Lower leg skin (tissue), 4 donors: ENCODE results near the gene ZBTB17. TPM values are rescaled to one million over a fixed set of nuclear protein-coding genes. Genes with fewer than 3 reads are reported as not detected.
A peak's percentile ranks its signal among the peaks of the same experiment; 100 is the strongest.

Source experiments
- DNase-seq, 2 donors: peaks; one replicate each; pipeline ENCODE4 v3.0.0-alpha.2; 2019; ENCODE audit warnings: low spot score in 2 of 2
- H3K4me3 ChIP-seq: fragments of 200-600 bp; sonication (generic); 2 replicates; pipeline ENCODE4 v1.5.1; 2017; ENCODE audit warnings: mild to moderate bottlenecking, low read depth; ENCODE audit not compliant: poor library complexity, severe bottlenecking
- CTCF ChIP-seq, 3 donors: fragments of 450-650 bp; IDR thresholded peaks; one replicate each; pipeline ENCODE4 v1.5.1; 2016; ENCODE audit warnings: antibody characterized with exemption in 3 of 3, mild to moderate bottlenecking in 3 of 3, moderate library complexity in 2 of 3
- POLR2A ChIP-seq, 2 donors: fragments of 450-650 bp; IDR thresholded peaks; one replicate each; pipeline ENCODE4 v1.6.1; 2016 to 2017; ENCODE audit warnings: antibody characterized with exemption in 2 of 2, mild to moderate bottlenecking in 1 of 2, moderate library complexity in 1 of 2
- WGBS, 2 donors: methylation state at CpG; one replicate each; pipeline ENCODE4 v1.1.5; 2018; 5-methylcytosine and 5-hydroxymethylcytosine counted together
- intact Hi-C: fragments of 100-400 bp; cut with DNase I; formaldehyde crosslinking; loops from one replicate; pipeline ENCODE4 v1.15.0; 2023; ENCODE audit warnings: low total_unique reads
- total RNA-seq, 4 donors: library from RNA; depleted of rRNA; stranded (reverse); fragments of >200 nt; gene quantifications; one replicate each; pipeline ENCODE4 v1.1.0, GENCODE V29; 2016

ZBTB17 gene
- total RNA-seq, 4 donors from 2014 or later, result 25.9 to 42.4 (median 29.3) TPM

- H3K4me3 ChIP-seq, result no peak overlapping the region
- whole genome bisulfite sequencing, 2 donors, result 83 to 85% methylated on average over 11 to 16 of the region's 16 CpGs
- peak in 1 of 2 donors; percentile 84 for DNase-seq
- TF ChIP-seq CTCF (IDR thresholded peaks at IDR 0.05), result no peak
- no peak for TF ChIP-seq POLR2A (IDR thresholded peaks at IDR 0.05)
- intact Hi-C loops, result no loop called here
Measured at GRCh38 chr1:15948091-15948591, 27.8 kb downstream of the ZBTB17 start.

GRCh38 chr1:15947382-15948090 is 28.4 kb downstream of the ZBTB17 start:
- WGBS, 2 donors, result 89 to 93% methylated on average over 10 of the region's 10 CpGs
- no peak for TF ChIP-seq POLR2A (IDR thresholded peaks at IDR 0.05)
- DNase-seq, result peak in 1 of 2 donors; percentile 78
- H3K4me3 ChIP-seq, result no peak overlapping the region
- intact Hi-C loops, result no loop called here

GRCh38 chr1:15946571-15947381 is 29.1 kb downstream of the ZBTB17 start:
- 83 to 90% methylated on average over 18 of the region's 18 CpGs for WGBS, 2 donors
- DNase-seq, result peak in 1 of 2 donors; percentile 82
- intact Hi-C loops, result no loop called here
- H3K4me3 ChIP-seq, result no peak overlapping the region
- TF ChIP-seq POLR2A (IDR thresholded peaks at IDR 0.05) (no peak), CTCF (IDR thresholded peaks at IDR 0.05) (no peak)

- peak in 1 of 2 donors; percentile 80 for DNase-seq
- WGBS, 2 donors, result 93% methylated on average over 15 to 16 of the region's 17 CpGs
- H3K4me3 ChIP-seq, result no peak overlapping the region
- TF ChIP-seq POLR2A (IDR thresholded peaks at IDR 0.05) (no peak), CTCF (IDR thresholded peaks at IDR 0.05) (no peak)
- intact Hi-C loops, result no loop called here
Measured at GRCh38 chr1:15945832-15946448, 30.0 kb downstream of the ZBTB17 start.

GRCh38 chr1:15945011-15945831 is 30.7 kb downstream of the ZBTB17 start:
- 88 to 92% methylated on average over 35 to 38 of the region's 39 CpGs for WGBS, 2 donors
- TF ChIP-seq POLR2A (IDR thresholded peaks at IDR 0.05), result no peak
- no peak for TF ChIP-seq CTCF (IDR thresholded peaks at IDR 0.05)
- H3K4me3 ChIP-seq, result no peak overlapping the region
- peak in 1 of 2 donors; percentile 84 for DNase-seq
- intact Hi-C loops, result no loop called here
